GM21717 (cell line): ENCODE measurements around the gene ATP5F1B.

Source experiments
- ATAC-seq: cut with Tn5 transposase; IDR thresholded peaks from one replicate; pipeline ENCODE4 v1.9.1; 2021; ENCODE audit warnings: mild to moderate bottlenecking, moderate library complexity; ENCODE audit not compliant: unreplicated experiment

ATP5F1B gene

GRCh38 chr12:56645717-56646446, at the start of gene ATP5F1B:
Gene ATP5F1B, minus strand, starts transcription at chr12:56645984. Its CDS starts 21 bp downstream, at chr12:56645963.
- ATAC-seq: peak; percentile 97

DNA sequence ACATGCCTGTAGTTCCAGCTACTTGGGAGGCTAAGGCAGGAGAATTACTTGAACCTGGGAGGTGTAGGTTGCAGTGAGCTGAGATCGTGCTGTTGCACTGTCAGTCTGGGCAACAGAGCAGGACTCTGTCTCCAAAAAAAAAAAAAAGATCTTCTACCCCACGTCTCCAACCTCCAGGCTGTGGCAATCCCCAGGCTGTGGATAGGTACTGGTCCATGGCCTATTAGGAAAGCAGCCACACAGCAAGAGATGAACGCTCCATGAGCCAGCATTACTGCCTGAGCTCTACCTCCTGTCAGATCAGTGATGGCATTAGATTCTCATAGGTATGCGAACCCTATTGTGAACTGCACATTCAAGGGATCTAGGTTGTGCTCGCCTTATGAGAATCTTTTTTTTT, 48.4 kb upstream of the ATP5F1B start:
- no peak for ATAC-seq

DNA sequence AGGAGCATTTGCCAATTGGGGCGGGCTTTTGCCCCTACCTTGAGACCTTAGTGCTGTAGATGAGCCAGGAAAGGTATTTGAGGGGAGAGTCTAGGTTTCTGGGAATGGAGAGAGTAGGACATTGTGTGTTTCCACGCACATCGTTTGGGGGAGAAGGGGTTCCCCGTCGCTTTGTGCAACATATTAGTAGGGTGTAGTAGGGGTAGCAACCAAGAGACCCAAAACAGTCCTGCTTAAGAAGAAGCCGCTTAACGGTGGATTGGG, 43.0 kb upstream of the ATP5F1B start:
- no peak for ATAC-seq

DNA sequence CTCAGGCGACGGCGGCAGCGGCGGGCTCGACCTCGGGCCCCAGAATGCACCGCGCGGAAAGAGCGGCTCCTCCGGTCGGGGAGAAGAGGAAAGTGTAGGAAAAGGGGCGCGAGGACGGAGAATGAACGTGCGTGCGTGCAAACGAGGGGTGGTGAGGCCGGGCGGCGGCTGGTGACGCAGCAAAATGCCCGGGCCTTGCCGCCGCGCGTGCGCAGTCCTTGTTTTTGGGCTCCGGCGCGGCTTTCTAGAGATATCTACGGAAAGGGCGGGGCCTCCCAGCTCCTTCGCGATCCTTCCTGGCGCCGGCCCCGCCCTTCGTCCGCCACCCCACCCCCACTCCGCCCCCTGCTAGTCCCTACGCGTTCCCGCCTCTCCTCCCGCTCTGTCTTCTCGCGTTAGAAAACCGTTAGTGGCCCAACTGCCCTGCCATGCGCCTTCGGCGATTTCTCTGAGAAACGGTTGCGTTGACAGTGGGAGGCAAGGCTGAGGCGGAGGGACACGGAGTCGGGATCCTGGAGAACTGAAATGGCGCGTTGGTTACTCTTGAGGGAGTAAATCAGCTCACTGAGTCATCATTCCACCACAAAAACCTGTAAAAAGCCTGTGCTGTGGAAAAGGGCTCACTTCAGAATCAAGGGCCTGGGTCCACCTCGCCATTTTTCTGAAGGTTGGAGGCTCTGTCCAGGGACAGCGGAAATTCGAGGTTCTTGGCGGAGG, 42.5 kb upstream of the ATP5F1B start, which contains the start of gene PTGES3:
PTGES3 (minus strand) TSS at position 156 of the 717 bp plus-strand sequence. CDS start 285 bp downstream, outside the sequence.
- ATAC-seq: peak; percentile 56

DNA sequence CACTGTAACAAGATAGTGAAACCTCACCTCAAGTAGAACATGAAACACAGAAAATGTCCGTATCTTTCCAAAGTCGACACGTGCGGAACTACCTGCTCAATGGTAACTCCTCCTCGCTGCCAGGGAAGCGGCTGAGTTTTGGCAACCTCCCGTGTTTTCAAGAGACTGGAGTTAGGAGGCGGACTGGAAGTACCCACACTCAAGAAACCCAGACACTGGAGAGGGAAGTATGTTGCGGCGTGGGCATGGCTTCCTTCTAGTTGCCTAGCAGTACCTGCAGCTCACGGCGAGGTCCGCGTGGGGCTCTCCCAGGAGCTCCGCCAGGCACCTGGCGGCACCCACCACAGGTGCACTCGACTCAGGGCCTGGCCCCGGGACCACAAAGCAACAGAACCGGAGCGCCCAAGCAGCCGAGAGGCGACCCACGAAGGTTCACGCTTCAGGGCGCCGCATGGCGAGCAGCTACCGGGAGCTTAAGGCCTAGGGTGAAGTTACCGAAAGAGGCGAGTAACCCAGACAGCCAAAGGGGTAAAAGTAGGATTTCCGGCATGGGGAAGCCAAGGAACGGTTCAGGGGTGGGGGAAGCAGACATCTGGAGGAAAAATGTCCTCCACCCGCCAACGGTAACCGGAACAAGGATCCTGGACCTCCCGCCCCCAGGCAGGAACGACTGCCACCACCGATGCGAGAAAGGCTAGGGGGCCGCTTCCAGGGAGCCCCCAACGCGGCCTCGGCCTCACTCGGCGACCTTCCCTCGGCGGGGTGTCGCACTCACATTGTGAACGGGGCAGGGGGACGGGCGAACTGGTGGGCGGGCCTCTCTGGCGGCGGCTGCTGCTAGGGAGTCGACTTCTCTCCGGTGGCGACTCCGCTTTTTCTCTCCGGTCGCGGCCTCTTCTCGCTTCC, 41.7 kb upstream of the ATP5F1B start:
- ATAC-seq: peak; percentile 13

DNA sequence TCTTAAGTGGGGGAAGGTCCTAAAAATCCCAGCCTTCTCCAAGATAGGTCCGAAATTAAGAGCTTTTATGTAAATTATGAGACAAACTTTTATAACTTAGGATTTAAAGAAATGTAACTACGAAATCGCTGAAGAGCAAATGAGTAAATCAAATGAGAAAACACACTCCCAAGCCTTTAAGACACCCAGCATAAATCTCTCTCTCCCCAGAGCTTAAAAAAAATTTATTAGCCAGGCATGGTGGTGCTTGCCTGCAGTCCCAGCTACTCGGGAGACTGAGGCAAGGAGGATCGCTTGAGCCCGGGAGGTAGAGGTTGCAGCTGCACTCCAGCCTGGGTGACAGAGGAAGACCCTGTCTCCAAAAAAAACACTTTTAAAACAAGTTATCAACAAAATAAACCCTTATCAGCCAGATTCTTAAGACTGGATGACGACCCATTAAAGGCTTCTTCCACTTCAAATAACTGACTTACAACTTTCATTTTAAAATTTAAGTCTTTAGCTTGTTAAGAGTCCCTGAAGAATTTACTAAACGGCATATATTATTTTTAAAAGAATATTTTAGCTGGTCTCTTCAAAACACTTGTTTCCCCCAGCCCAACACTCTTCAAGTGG, 39.1 kb upstream of the ATP5F1B start:
- no peak for ATAC-seq

DNA sequence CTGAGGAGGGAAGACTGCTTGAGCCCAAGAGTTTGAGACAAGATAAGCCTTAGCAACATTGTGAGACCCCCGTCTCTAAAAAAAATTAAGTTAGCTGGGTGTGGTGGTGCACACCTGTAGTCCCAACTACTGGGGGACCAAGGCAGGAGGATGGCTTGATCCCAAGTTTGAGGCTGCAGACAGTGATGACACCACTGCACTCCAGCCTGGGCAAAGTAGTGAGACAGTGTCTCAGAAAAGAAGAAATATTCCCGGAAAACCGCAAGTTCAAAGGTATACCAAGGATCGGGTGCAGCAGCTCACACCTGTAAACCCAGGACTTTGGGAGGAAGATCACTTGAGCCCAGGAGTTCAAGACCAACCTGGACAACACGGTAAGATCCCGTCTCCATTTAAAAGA, 36.5 kb upstream of the ATP5F1B start:
- ATAC-seq: no peak

GRCh38 chr12:56679883-56680575, 34.2 kb upstream of the ATP5F1B start:
- ATAC-seq: no peak

DNA sequence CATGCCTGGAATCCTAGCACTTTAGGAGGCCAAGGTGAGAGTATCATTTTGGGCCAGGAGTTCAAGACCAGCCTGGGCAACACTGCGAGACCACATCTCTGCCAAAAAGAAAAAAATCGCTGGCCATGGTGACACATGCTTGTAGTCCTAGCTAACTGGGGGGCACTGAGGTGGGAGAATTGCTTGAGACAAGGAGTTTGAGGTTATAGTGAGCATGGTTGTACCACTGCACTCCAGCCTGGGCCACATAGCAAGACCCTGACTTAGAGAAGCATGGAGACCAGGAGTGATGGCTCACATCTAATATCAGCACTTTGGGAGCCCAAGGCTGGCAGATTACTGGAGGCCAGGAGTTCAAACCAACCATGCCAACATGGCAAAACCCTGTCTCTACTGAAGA, 33.1 kb upstream of the ATP5F1B start:
- ATAC-seq: no peak

DNA sequence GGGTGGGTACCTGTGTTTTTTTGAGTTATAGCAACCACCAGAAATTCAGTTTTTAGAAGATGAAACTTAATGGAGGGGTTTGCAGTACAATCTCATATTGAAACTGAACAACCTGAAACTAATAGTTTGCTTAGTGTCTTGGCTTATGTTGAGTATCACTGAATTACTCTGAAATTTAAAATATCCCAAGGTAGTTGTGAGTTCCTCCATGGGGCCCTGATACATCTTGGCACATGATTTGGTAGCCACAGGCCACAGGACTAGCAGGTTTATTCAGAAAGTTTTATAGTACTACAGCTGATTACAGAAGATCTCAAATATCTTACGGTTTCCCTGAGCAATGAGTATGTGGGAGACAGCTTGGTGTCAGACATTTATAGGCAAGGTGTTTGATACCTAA, 31.9 kb upstream of the ATP5F1B start:
- peak; percentile 63 for ATAC-seq

DNA sequence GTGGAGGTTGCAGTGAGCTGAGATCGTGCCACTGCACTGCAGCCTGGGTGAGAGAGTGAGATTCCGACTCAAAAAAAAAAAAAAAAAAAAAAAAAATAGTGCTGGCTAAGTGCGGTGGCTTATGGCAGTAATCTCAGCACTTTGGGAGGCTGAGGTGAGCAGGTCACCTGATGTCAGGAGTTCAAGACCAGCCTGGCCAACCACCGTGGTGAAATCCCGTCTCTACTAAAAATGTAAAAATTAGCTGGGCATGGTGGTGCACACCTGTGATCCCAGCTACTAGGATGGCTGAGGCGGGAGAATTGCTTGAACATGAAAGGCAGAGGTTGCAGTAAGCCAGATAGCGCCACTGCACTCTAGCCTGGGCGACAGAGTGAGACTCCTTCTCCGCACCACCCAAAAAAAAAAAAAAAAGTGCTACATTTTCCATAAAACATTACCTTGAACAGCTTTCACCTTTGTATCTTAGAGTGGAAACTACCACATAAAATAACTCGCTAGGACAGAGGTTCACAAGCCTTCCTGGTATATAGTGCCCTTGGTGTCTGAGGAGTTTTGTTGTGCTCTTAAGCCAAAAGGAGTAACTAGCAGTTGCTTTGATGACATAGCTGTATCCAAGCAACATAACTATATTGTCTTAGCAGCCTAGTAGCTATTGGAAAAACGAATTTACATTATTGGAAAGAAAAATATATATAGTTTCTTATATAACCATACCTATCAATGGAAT, 31.2 kb upstream of the ATP5F1B start:
- ATAC-seq: no peak

DNA sequence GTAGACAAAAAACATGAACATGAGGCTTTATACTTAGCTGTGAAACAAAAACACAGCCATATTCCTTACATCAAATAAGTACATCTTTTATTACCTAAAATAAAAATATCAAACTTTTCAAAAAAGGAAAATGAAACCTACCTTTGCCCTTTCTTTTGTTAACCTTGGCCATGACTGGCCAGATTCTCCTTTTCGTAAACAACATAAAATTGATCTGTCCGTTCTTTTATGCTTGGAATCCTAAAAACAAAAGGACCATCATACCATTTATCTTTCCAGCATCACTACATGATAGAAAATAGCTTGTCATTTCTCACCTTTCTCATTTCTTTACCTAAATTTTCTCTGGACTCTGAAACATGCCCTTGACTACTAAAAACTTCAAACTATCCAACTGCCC, 25.8 kb upstream of the ATP5F1B start:
- no peak for ATAC-seq

GRCh38 chr12:56670836-56671235, 25.1 kb upstream of the ATP5F1B start:
- ATAC-seq: no peak

- no peak for ATAC-seq
Measured at GRCh38 chr12:56668197-56668457, 22.3 kb upstream of the ATP5F1B start.

GRCh38 chr12:56661979-56662638, 16.3 kb upstream of the ATP5F1B start:
- no peak for ATAC-seq

DNA sequence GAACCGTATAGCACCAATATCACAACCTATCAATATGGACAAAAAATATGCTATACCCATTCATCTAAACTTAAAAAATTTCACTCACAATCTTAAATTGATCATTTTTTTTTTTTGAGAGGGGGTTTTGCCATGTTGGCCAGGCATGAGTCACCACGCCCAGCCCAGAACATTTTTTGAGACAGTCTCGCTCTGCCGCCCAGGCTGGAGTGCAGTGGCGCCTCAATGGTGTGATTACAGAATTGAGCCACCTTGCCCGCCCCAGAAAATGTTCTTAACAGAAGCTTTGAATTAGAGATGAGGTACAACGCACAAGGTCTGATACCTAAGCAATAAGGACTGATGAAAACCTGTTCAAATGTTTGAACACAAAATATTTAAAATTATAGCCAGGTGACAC, 15.8 kb upstream of the ATP5F1B start:
- no peak for ATAC-seq

- ATAC-seq: no peak
Measured at GRCh38 chr12:56658921-56659320, 13.1 kb upstream of the ATP5F1B start.

GRCh38 chr12:56657416-56658379, 11.9 kb upstream of the ATP5F1B start:
- ATAC-seq: no peak
